Right atrium auricular region (tissue), 2 donors: Measurements from ENCODE around the gene GFPT1. TPM values are rescaled to one million over a fixed set of nuclear protein-coding genes. Genes with fewer than 3 reads are reported as not detected.
A peak's percentile ranks its signal among the peaks of the same experiment; 100 is the strongest.

Experiments
- DNase-seq: peaks from one replicate; pipeline ENCODE4 v3.0.0-alpha.2; 2019; ENCODE audit warnings: low spot score
- H3K27ac ChIP-seq, 2 donors: fragments of 200-600 bp; sonication (generic); 1 replicate in 1 of 2; 2 replicates in 1 of 2; pipeline ENCODE4 v1.5.1; 2016 to 2019
- H3K27me3 ChIP-seq, 2 donors: fragments of 200-600 bp; sonication (generic); one replicate each; pipeline versions ENCODE4 v1.5.1 to v1.6.0; 2017 to 2019
- H3K36me3 ChIP-seq: fragments of 200-600 bp; sonication (generic); one replicate; pipeline ENCODE4 v1.5.1; 2016
- H3K4me1 ChIP-seq, 2 donors: fragments of 200-600 bp; sonication (generic); one replicate each; pipeline versions ENCODE4 v1.5.1 to v1.6.0; 2017 to 2019
- H3K4me3 ChIP-seq, 2 donors: fragments of 200-600 bp; sonication (generic); 1 replicate in 1 of 2; 2 replicates in 1 of 2; pipeline ENCODE4 v1.5.1; 2017 to 2019; ENCODE audit warnings: mild to moderate bottlenecking in 1 of 2, moderate library complexity in 1 of 2
- H3K9me3 ChIP-seq, 2 donors: fragments of 200-600 bp; sonication (generic); one replicate each; pipeline ENCODE4 v1.5.1; 2019
- total RNA-seq, 2 donors: library from RNA; depleted of rRNA; stranded (reverse); fragments of >200 nt; gene quantifications; one replicate each; pipeline ENCODE4 v1.1.0, GENCODE V29; 2016
- TF ChIP-seq, protein P1 (sequence below), 2 donors: fragments of 200-600 bp; sonication (generic); IDR thresholded peaks; one replicate each; pipeline ENCODE4 v1.5.1; 2019; ENCODE audit warnings: antibody characterized with exemption in 2 of 2

GFPT1 gene
- total RNA-seq, 2 donors from 2014 or later = 26.7 to 39.7 TPM

DNA sequence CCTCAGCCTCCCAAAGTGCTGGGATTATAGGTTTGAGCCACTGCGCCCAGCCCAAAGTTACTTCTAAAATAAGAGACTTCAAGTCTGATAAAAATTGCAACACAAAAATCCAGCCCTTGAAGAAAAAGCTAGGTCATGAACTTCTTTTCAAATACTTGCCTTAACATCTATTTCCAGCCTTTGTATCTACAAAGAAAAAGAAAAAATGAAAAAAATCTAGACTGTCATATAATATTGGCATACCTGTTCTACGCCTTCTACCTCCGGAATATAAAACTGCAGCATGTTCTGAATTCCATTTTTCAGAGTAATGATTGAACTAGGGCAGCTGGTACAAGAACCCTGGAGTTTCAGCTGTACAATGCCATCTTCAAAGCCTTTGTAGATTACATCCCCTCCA is 13.1 kb upstream of the GFPT1 start:
- Histone ChIP-seq H3K9me3 (peaks cover 0 to 7% of the 10 kb centered on the region in 2 donors), H3K27ac (no peak overlapping the region), H3K4me1 (no peaks in the 10 kb centered on the region), H3K4me3 (no peak overlapping the region), H3K27me3 (no peaks in the 10 kb centered on the region), H3K36me3 (peaks cover 52% of the 10 kb centered on the region)
- TF ChIP-seq, protein P1, sequence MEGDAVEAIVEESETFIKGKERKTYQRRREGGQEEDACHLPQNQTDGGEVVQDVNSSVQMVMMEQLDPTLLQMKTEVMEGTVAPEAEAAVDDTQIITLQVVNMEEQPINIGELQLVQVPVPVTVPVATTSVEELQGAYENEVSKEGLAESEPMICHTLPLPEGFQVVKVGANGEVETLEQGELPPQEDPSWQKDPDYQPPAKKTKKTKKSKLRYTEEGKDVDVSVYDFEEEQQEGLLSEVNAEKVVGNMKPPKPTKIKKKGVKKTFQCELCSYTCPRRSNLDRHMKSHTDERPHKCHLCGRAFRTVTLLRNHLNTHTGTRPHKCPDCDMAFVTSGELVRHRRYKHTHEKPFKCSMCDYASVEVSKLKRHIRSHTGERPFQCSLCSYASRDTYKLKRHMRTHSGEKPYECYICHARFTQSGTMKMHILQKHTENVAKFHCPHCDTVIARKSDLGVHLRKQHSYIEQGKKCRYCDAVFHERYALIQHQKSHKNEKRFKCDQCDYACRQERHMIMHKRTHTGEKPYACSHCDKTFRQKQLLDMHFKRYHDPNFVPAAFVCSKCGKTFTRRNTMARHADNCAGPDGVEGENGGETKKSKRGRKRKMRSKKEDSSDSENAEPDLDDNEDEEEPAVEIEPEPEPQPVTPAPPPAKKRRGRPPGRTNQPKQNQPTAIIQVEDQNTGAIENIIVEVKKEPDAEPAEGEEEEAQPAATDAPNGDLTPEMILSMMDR (IDR thresholded peaks at IDR 0.05) = no peak
- DNase-seq = no peak

- TF ChIP-seq, protein P1 (IDR thresholded peaks at IDR 0.05) = no peak
- Histone ChIP-seq H3K27ac (no peak overlapping the region), H3K9me3 (no peaks in the 10 kb centered on the region), H3K27me3 (no peaks in the 10 kb centered on the region), H3K36me3 (peaks cover 26% of the 10 kb centered on the region), H3K4me1 (no peaks in the 10 kb centered on the region), H3K4me3 (no peak overlapping the region)
- DNase-seq = no peak
Observed at GRCh38 chr2:69397234-69397633, 10.2 kb upstream of the GFPT1 start.

- peak overlapping the region in 1 of 2 donors; percentile 74 for H3K27ac ChIP-seq
- peaks cover 18% of the 10 kb centered on the region for H3K36me3 ChIP-seq
- no peak for DNase-seq
- TF ChIP-seq, protein P1 (IDR thresholded peaks at IDR 0.05) = no peak
- H3K4me1 ChIP-seq = no peaks in the 10 kb centered on the region
- no peak overlapping the region for H3K4me3 ChIP-seq
- H3K27me3 ChIP-seq = no peaks in the 10 kb centered on the region
- no peaks in the 10 kb centered on the region for H3K9me3 ChIP-seq
Observed at GRCh38 chr2:69395866-69396265, 8.8 kb upstream of the GFPT1 start.

- no peaks in the 10 kb centered on the region for H3K27me3 ChIP-seq
- no peaks in the 10 kb centered on the region for H3K9me3 ChIP-seq
- no peak overlapping the region for H3K4me3 ChIP-seq
- TF ChIP-seq, protein P1 (IDR thresholded peaks at IDR 0.05) = no peak
- no peak overlapping the region for H3K27ac ChIP-seq
- no peak for DNase-seq
- no peaks in the 10 kb centered on the region for H3K4me1 ChIP-seq
- peaks cover 13% of the 10 kb centered on the region for H3K36me3 ChIP-seq
Observed at GRCh38 chr2:69393963-69394362, 6.9 kb upstream of the GFPT1 start.

- Histone ChIP-seq H3K36me3 (peaks cover under 1% of the 10 kb centered on the region), H3K9me3 (no peaks in the 10 kb centered on the region), H3K27me3 (no peaks in the 10 kb centered on the region), H3K27ac (no peak overlapping the region), H3K4me3 (no peak overlapping the region), H3K4me1 (peaks cover 0 to 13% of the 10 kb centered on the region in 2 donors)
- TF ChIP-seq, protein P1 (IDR thresholded peaks at IDR 0.05) = no peak
- DNase-seq = no peak
Observed at GRCh38 chr2:69390471-69390870, 3.4 kb upstream of the GFPT1 start.

DNA sequence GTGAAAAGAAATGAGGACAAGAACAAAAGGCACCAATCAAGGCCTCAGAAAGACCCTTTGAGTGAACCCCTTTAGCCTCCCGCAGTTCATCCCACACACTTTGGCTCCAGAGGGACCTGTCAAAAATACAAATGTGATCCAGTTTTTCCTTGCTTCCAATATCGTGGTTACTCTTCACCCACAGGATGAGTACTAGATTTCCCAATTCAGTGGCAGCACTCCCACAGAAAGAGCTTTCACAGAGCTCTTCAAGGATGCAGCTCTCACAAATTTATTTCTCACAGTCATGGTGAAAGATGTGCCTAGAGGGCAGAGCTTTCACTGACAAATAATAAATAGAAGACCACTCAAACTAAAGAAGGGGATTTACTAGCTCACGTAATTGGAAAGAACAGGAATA is 3.0 kb upstream of the GFPT1 start:
- peaks cover 0 to 17% of the 10 kb centered on the region in 2 donors for H3K4me1 ChIP-seq
- no peak overlapping the region for H3K27ac ChIP-seq
- no peak overlapping the region for H3K4me3 ChIP-seq
- no peak for DNase-seq
- no peaks in the 10 kb centered on the region for H3K36me3 ChIP-seq
- TF ChIP-seq, protein P1 (IDR thresholded peaks at IDR 0.05) = no peak
- H3K27me3 ChIP-seq = no peaks in the 10 kb centered on the region
- H3K9me3 ChIP-seq = no peaks in the 10 kb centered on the region
